Neural progenitor cell (in vitro differentiated cells): Measurements from ENCODE around the gene UNC13C.

Source experiments
- CTCF ChIP-seq: fragments of 200-600 bp; sonication (generic); IDR thresholded peaks from 2 replicates; pipeline ENCODE4 v1.5.1; 2017; ENCODE audit warnings: antibody characterized with exemption, mild to moderate bottlenecking
- EZH2 ChIP-seq: fragments of 200-600 bp; sonication (generic); IDR thresholded peaks from 2 replicates; pipeline ENCODE4 v1.6.1; 2017; ENCODE audit warnings: antibody characterized with exemption, mild to moderate bottlenecking, moderate library complexity
- EZH2phosphoT487 ChIP-seq: fragments of 200-600 bp; sonication (generic); IDR thresholded peaks from 2 replicates; pipeline ENCODE4 v1.6.1; 2017; ENCODE audit warnings: antibody characterized with exemption

- TF ChIP-seq CTCF (no peak), EZH2phosphoT487 (no peak), EZH2 (no peak)
Measured at GRCh38 chr15:54322341-54322740, 344.1 kb downstream of the UNC13C start.
